ENCODE results near the gene SPRR5.

The SPRR5 gene

DNA sequence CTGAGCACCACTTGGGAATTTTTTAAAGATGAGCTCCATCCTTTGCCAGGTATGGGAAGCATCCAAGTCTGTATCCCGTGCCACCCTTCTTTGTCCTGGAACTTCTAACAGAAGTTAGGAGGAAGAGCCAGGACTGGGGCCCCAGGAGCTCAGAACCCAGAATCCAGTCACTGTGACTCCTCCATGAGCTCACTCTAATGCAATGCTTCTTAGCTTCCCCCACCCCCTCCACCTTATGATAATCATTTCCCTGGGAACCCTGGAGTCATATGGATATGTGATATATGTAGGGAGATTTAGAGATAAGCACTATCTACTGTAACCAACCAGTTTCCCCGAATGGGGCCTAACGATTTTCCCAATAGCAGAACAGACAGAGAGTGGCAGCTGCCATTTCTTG is 758 bp upstream of the SPRR5 start:
- no peak for DNase-seq (ENCODE audit: low read depth, low spot score)

DNA sequence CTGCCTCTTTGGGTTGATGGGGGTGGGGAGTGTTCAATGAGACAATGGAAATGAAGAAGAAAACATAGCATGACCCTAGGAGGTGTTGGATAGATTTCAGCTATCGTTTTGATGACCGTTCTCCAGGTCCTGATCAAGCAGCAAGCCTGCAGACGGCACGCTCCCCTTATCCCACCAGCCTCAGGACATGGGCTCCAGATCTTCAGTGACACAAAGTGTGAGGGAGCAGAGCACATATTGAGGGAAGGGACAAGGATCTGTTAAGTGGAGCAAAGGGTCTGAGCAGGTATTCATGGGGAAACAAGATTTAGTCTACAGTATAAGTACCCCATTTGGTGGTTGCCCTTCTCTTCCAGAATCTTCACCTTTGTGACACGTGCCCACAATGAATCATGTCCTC is 4.7 kb downstream of the SPRR5 start:
- DNase-seq (ENCODE audit: low read depth, low spot score), result no peak

DNA sequence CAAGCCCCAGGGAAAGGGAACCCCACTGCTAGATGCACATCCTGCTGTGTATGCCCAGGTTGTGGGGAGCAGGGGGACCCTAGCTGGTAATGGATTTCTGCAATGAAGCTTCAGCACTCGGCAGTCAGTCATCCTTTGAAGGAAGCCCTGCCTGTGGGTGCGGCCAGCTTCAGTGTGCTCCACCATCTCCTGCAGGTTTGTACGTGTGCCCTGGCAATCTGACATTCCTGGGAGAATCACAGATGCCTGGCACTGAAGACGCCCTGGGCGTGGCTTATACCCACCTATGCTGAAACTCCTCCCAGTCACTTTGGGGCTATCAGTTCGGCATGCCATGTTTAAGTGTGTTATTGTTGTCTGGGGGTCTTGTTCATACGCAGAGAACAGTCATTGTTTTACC is 6.8 kb downstream of the SPRR5 start:
- no peak for DNase-seq (ENCODE audit: low read depth, low spot score)

DNA sequence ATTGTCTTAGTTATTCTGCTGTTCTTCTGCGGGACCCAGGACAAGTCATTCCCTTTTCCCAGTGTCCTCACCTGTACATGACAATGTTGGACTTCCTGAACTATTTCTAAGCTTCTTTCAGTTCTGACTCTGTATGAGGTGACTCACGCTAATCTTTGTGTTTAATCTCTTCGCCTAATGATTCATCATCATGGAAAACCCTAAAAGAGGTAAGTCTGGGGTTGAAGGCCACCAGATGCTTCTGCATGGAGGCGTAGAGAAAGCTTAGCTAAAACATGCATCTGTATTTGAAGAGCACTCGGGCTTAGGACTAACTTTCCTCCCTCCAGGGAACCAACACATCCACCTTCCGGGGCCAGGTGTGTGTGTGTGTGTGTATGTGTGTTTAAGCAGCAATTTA is 7.4 kb downstream of the SPRR5 start:
- DNase-seq (ENCODE audit: low read depth, low spot score), result no peak

DNA sequence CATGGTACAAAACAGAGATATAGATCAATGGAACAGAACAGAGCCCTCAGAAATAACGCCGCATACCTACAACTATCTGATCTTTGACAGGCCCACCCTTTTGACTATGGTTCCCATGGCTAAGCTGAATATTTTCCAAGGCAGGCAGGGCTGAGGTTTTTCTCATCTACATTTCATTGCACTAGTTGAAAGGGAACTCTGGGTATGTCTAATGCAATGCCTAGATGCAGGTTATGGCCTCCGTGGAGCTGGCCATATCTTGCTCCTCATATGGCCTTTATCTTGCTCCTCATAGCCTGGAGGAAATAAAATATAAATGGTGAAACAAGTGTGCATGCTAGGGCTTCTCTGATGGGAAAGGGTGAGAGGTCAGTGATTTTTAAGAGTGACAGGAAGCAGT is 10.6 kb downstream of the SPRR5 start:
- DNase-seq (ENCODE audit: low read depth, low spot score), result no peak

DNA sequence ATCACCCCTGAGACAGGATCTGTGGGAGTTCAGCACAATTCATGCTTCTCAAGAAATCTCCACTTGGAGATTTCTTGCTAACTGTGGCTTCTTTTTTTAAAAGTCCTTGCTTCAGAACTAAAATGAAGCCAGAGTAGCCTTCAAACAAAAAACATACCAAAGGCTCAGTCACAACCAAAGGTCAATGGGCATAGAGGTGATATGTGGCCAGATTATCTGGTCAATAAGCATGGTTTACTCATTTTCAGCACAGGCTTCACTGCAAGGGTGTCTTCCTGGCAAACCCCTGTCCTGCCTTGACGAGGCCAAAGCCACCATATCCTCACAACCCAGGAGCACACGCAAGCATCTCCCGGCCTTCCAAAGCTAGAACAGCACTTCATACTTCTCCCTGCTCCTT is 12.3 kb downstream of the SPRR5 start:
- no peak for DNase-seq (ENCODE audit: low read depth, low spot score)

DNA sequence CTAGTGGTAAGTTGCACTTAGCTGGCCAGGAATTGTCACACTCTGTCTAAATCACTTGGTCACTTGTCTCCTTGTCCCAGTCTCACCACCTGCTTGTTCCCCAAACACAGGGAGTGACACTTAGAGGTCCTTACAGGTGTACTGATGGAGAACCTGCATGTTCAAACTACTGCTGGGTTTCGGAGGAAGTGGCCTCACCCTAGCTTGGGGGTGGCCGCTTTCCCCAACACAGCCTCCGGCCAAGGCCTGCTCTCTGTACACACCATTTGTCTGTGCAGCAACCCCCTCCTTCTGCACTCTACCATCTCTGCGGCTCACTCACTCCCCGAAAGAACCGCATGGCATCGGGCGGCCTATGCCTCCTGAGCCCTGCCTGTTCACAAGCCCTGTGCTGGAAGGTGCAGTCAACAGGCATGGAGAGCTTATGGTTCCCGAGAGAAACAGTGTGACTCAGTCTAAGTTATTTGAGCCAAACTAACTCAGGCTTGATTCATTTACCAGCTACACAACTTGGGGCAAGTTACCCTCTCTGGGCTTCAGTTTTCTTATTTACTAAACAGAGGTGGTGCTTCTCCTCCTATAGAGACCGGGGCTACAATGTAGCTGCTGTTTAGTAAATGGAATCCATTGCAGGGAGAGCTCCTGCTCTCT is 12.9 kb downstream of the SPRR5 start:
- no peak for DNase-seq (ENCODE audit: low read depth, low spot score)

DNA sequence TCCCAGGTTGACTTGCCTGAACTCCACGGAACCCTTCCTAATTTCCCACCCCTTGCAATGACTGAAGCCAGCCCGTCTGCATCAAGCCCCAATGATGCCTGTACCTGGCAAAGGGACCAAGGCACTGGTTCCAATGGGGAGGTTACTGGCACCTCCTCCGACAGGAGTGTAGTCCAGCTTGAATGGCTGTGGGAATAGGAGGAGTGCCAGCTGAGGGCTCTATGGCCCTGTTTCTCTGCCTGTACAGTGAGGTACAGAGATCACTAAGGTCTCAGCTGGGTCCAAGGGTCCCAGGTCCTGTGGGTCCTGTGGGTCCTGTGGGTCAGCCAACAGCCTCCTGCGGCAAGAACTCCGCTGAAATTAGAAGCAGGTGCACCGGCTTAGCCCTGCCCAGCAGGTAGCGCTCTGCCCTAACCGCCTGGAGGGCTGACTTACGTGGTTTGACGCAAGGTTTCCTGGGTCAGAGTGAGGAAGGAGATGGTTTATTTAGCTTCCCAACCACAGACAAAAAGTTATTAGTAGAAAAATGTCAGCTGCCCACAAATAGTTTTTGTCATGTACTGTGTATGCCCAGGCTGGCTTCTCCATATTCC is 13.5 kb downstream of the SPRR5 start:
- DNase-seq (ENCODE audit: low read depth, low spot score), result no peak

DNA sequence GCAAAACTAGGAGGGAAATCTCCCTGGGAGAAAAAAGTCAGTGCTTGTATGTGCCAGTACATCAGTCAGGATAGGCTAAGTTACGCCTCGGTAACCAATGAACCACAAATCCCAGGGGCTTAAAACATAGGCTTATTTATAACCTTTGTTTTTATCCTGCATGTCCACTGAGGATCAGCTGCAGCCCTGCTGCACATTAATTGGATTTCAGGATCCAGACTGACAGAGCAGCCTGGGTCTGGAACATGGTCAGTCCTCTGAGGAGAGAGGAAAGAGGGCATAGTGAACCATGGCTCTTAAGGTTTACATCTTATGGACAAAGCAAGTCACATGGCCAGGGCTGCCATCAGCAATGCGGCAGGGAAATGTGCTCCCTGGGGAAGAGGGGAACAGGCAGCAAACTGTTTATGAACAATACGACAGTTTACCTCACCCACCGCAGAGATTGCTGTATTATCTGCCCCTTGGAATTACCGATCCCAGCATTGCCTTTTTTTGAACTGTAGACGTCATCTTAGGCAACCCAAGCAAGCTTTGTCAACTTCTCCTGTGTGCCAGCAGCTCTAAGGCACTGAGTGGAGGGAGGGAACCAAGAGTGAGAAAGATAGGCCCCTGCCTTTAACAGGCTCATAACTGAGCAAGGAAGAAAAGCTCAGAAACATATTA is 14.4 kb downstream of the SPRR5 start:
- DNase-seq (ENCODE audit: low read depth, low spot score), result no peak

DNA sequence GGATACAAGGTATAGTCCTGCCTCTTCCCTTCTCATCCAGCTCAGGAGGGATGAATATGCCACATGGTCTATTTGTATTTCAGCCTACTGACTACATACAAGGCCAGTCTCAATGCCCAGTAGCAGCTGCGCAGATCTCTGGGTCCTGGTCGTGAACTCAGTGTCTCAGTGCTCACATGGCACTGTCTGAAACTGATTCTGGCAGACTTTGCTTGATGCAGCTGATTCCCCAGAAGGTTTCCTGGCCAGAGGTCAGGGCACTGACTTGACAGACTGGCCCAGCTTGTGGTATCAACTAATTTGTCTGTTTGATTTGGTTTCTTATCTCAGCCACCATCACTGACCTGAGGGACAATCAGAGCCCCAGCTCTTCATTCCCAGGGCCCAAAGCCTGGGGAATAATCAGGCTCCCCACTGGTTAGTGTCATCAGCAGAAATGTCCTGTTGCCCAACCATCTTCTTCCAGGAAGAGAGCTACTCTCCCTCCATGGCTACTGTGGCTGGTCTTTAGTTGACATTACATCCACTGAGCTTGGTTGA is 15.9 kb downstream of the SPRR5 start:
- no peak for DNase-seq (ENCODE audit: low read depth, low spot score)

DNA sequence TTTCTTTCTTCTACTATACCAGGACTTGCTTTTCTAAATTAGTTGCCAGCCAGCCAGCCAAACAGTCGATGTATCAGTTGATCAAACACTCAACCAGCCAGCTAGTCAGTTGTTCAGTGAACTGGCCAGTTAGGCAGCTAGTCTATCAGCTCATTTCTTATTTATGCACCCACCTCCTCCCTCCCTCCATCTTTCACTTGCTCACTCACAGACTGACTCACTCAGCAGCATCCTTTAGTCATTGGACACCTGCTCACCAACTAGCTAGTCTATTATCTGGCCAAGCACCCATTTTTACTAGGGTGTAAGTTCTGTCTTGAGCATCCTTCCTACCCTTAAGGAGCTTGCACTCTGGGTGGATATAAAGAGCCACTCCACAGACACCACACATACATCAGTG is 17.5 kb downstream of the SPRR5 start:
- no peak for DNase-seq (ENCODE audit: low read depth, low spot score)

DNA sequence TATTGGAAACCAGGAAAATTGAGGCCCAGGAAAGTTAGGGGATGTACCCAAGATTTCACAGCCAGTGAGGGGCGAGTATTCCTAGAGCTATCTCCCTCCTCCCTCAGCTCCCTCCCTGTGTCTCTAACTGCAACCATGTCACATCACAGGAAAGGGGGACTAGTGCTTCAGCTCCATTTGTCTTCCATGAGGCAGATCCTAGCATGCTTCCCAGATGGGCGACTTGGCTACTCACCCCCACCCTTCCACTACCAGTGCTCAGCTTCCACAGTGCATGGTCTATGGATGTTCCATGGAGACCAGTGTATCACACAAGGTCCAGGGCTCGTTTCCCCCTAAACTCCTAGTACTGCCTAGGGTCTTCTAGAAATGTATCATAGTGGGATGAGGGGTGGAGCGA is 18.8 kb downstream of the SPRR5 start:
- DNase-seq (ENCODE audit: low read depth, low spot score), result no peak

DNA sequence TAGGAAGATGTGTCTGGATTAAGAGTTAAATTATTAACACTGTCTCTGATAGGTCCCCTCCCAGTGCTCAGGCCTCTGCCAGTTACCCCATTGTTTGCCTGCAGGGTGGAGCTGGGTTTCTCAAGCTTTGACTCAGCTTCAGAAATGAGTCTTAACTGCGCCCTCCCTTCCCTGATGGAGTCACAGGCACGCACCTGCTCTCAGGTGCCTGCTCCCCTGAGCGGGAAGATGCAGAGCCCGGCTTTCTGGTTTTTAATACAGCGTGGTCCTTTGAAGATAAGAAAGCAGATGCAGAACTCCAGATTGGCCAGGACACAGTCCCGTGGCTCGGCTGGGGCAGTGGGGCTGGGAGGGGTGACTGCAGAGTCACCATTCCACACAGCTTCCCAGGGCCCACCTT is 20.2 kb downstream of the SPRR5 start:
- no peak for DNase-seq (ENCODE audit: low read depth, low spot score)

DNA sequence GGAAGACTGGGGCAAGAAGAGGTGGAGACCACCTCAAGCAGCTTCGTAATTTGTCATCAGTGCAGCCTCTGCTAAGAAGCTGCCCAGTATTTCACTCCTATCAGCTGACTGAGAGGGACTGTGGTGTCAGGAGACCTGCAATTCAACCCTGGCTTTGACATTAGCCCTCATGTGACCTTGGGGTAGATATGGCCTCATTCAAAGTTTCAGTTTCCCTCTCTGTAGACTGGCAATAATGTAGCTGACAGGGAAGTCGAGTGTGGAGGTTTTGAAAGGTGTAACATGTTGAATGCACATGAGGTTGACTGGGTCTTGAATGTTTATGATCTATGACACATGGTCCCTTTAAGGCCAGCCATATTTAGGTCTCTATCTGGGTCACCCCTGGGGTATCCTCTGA is 21.2 kb downstream of the SPRR5 start:
- DNase-seq (ENCODE audit: low read depth, low spot score), result no peak

DNA sequence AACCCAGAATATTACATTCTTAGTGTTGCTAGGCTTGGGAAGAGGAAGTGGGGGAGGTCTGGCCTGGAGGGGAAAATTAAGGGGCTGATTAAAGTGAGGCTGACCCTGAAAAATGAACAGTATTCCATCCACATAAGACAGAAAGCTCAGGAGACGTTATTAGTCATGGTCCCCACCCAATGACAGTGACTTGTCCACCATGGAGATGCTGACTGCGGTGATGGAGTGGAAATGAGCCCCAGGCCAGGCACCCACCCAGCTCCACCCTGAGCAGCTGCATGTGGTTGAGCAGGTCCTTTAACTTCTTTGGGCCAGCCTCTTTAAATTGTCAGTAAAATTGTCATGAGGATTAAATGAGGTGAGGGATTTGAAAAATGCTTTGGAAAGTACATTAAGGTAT is 22.0 kb downstream of the SPRR5 start:
- no peak for DNase-seq (ENCODE audit: low read depth, low spot score)

DNA sequence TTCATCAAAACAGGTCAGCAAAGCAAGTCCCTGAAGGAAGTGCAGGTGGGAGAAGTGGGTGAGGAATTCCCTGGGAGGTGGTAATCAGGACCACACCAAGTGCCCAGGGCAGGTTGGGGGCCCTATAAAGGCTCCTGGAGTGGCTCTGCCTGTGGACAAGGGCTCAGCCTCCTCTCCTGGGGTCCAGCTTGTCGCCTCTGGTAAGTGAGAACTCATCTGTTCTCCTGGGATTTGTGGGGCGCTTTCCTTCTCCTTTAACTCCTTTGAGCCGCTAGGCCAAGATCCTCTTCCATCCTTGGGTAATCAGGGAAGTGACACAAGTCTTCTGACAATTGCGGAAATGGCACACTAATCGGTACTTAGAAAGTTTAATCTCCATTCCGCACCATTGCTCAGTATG is 23.5 kb downstream of the SPRR5 start, which contains the start of gene SPRR4:
SPRR4 (plus strand) TSS at position 154 of the 400 bp plus-strand sequence. CDS start 1,243 bp downstream, outside the sequence.
- no peak for DNase-seq (ENCODE audit: low read depth, low spot score)

DNA sequence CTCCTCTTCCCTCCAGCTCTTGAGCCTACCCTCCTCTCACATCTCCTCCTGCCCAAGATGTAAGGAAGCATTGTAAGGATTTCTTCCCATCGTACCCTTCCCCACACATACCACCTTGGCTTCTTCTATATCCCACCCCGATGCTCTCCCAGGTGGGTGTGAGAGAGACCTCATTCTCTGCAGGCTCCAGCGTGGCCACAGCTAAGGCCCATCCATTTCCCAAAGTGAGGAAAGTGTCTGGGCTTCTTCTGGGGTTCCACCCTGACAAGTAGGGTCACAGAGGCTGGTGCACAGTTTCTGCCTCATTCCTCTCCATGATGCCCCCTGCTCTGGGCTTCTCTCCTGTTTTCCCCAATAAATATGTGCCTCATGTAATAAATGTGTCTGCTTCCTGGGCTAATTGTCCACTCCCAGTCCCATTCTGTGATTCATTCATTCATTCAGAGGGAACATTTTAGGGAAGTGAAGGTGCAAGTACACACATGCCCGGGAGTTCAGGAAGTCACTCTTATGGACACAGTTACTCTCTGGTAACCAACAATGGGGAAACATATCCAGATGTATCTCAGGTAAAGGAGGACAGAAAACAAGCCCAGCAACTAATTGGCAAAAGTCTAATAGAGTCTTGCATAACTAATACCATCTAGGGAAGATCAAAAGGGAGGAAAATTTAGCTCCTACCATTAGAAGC is 25.3 kb downstream of the SPRR5 start:
- DNase-seq (ENCODE audit: low read depth, low spot score), result no peak

DNA sequence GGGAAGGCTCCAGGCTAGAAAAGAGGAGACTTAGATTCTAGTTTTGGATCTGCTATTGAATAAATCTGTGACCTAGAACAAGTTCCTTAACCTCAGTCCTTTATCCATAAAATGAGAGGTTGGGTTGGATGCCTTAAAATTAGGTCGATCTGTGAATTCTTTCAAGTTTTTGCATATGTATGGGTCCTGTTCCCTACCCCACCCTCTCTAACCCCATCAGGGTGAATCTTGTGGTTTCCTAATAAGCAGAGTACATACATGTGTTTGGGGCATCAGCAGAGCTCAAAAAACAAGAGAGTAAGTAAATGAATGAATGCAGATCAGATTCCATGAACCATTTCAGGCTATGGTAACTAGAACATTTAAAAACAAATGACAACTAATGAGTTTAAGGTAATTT is 29.7 kb downstream of the SPRR5 start:
- no peak for DNase-seq (ENCODE audit: low read depth, low spot score)

DNA sequence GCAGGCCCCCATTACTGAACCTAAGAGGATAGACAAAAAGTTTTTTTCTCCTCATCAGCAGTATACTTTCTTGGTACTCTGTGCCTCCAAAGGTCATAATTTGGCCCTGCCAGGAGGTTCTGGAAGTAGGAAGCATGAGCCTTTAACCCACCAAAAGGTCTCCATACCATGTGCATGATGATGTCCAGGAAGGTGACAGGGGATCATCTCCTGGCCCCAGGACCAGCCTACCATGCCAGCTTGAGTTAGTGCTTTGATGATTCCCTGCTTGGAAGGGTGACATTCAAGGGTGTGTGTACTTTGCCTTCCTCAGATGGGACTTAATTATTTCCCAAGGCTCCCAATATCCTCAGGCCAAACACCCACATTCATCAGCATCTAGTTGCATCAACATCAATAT is 30.6 kb downstream of the SPRR5 start:
- DNase-seq (ENCODE audit: low read depth, low spot score), result no peak

DNA sequence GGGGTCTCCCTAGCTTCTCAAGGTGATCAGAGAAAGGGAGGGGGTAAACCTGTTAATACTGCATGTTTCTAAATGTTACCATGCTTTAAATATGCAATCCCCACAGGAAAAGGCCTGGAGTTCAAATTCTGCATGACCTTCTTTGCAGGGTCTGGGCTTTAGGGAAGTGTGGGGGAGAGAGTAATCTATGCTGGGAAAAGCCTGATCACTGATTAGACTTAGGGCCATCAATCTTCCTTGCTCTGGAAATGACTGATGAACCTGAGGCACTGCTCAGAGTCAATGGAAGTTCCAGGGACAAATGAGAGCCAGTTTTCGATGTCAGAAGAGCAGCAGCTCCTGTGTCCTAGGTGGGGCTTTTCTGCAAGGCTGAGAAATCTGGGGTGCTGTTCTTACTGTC is 33.7 kb downstream of the SPRR5 start:
- no peak for DNase-seq (ENCODE audit: low read depth, low spot score)

DNA sequence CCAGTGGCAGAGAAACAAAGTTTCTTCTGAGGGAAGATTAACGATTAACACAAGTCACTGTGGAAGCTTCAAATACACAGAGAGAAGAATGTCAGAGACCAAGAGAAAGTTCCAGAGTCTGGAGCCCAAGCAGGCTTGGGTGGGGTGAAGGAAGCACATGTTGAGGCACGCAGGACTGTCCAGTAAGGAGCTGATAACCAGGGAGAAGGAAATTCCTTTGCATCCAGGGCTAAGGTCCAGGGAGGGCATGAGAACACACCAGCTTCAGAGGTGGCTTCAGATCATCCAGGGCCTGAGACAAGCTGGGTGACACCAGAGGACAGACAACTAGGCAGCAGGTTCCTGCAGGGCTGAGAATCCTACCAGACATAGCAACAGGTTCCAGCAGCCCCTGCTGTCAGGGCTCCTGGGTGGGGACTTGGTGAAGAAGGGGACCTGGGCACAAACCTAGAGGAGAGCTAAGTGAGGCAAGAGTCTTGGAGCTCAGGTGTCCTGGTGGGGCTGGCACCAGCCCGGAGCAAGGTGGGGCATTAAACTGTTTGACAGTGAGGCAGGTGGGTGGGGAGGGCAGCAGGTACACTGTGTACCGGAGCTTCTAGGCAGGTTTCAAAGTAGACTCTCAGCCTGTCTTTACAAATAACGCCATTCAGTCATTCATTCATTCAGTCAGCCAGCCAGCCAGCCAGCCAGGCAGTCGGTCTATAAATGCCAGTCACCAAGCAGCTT is 34.3 kb downstream of the SPRR5 start:
- DNase-seq (ENCODE audit: low read depth, low spot score), result no peak

DNA sequence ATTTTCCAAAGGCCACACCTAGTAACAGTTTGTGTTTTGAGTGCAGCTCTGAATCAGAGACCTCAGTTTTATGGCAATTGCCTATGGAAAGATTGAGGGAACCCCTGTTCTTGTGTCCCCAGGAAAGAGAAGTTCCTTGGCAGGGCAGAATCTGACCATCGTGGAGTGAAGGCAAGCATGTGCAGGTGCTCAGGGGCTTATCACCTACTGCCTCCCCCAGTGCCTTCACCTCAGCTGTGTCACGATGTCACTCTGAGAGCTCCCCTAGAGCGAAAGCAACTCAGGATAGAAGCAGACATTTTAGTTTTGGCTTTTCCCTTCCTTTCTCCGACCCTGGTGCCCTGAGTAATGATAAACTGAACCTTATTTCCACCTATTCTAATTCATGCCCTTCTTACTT is 35.1 kb downstream of the SPRR5 start:
- DNase-seq (ENCODE audit: low read depth, low spot score), result no peak
